Measurements from ENCODE around the gene MIB1.

GRCh38 chr18:21911551-21911950 is 171.0 kb downstream of the MIB1 start:
- TF ChIP-seq POLR2A (IDR thresholded peaks at IDR 0.05) (no peak), CTCF (IDR thresholded peaks at IDR 0.05) (no peak), POLR2AphosphoS5 (IDR thresholded peaks at IDR 0.05) (no peak)
